ENCODE results near the gene ACBD6. TPM values are rescaled to one million over a fixed set of nuclear protein-coding genes. Genes with fewer than 3 reads are reported as not detected.

The ACBD6 gene
- polyA plus RNA-seq, 1 experiment: 49.0 TPM

GRCh38 chr1:180524915-180525714 is 22.7 kb upstream of the ACBD6 start:
- POLR2A ChIA-PET: no interaction called here
- CTCF ChIA-PET: interaction anchor here (0.8 to 1.5 kb wide), 3 partner anchors 9 to 641 kb away, joined by 3 to 7 read pairs (median 4); no protein-coding TSS in a partner anchor
- DNase-seq (ENCODE audit: low read depth): no peak
- Histone ChIP-seq H3K27me3 (ENCODE audit: control insufficient read depth, insufficient read depth, low read length) (no peaks in the 10 kb centered on the region), H3K4me3 (ENCODE audit: low read depth, low read length) (no peak overlapping the region), H3K36me3 (ENCODE audit: control insufficient read depth, insufficient read depth, low read length) (no peaks in the 10 kb centered on the region)
- TF ChIP-seq CTCF (IDR thresholded peaks at IDR 0.05; ENCODE audit: insufficient read depth, low read depth, low read length): no peak

- CTCF ChIA-PET: interaction anchor here (1.1 to 1.5 kb wide), 2 partner anchors 8 to 642 kb away, joined by 4 to 7 read pairs; no protein-coding TSS in a partner anchor
- TF ChIP-seq CTCF (IDR thresholded peaks at IDR 0.05; ENCODE audit: insufficient read depth, low read depth, low read length): no peak
- Histone ChIP-seq H3K27me3 (ENCODE audit: control insufficient read depth, insufficient read depth, low read length) (no peaks in the 10 kb centered on the region), H3K36me3 (ENCODE audit: control insufficient read depth, insufficient read depth, low read length) (no peaks in the 10 kb centered on the region), H3K4me3 (ENCODE audit: low read depth, low read length) (no peak overlapping the region)
- POLR2A ChIA-PET: interaction anchor here (0.6 kb wide), 1 partner anchor 288 kb away, joined by 3 read pairs; no protein-coding TSS in a partner anchor
- DNase-seq (ENCODE audit: low read depth): no peak
Measured at GRCh38 chr1:180524160-180524914, 22.0 kb upstream of the ACBD6 start.

GRCh38 chr1:180522213-180522515 is 19.8 kb upstream of the ACBD6 start:
- CTCF ChIA-PET: interaction anchor here (1.4 to 1.6 kb wide), 2 partner anchors 10 to 340 kb away, joined by 4 to 6 read pairs; no protein-coding TSS in a partner anchor
- POLR2A ChIA-PET: no interaction called here
- TF ChIP-seq CTCF (IDR thresholded peaks at IDR 0.05; ENCODE audit: insufficient read depth, low read depth, low read length): no peak
- H3K4me3 ChIP-seq (ENCODE audit: low read depth, low read length): no peak overlapping the region
- H3K27me3 ChIP-seq (ENCODE audit: control insufficient read depth, insufficient read depth, low read length): no peaks in the 10 kb centered on the region
- no peaks in the 10 kb centered on the region for H3K36me3 ChIP-seq (ENCODE audit: control insufficient read depth, insufficient read depth, low read length)
- no peak for DNase-seq (ENCODE audit: low read depth)

DNA sequence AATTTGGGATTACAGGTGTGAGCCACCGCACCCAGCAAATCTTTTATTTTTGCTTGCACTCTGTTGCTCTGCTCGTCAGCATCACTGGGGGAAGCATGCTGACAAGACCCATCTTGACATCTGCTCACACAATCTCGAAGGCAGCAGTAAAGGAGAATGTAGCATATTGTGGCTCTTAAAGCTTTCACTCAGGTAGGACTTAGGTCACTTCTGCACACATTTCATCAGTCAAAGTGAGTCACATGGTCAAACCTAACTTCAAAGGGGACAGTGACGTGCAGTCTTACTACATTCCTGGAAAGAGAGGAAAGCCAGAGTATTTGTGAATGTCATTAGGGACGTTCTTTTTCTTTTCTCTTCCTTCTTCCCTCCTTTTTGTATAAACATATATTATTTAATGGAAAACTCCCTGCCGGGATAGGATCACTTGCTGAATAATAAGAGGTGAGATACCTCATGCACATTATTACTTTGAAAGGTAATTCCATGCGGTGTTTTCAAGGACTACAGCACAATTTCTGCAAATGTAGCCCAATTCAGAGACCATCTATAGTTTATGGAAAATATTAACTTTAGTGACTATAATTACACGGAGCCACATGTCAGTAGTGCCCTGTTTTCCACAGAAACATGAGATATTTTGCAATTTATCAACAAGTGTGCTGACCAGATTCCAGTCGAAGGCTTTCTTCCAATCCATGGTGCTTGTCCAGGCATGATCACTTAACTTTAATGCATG is 19.3 kb upstream of the ACBD6 start:
- DNase-seq (ENCODE audit: low read depth): no peak
- no peak for TF ChIP-seq CTCF (IDR thresholded peaks at IDR 0.05; ENCODE audit: insufficient read depth, low read depth, low read length)
- Histone ChIP-seq H3K36me3 (ENCODE audit: control insufficient read depth, insufficient read depth, low read length) (no peaks in the 10 kb centered on the region), H3K4me3 (ENCODE audit: low read depth, low read length) (no peak overlapping the region), H3K27me3 (ENCODE audit: control insufficient read depth, insufficient read depth, low read length) (no peaks in the 10 kb centered on the region)
- POLR2A ChIA-PET: no interaction called here
- CTCF ChIA-PET: interaction anchor here (1.4 to 1.6 kb wide), 2 partner anchors 10 to 341 kb away, joined by 4 to 6 read pairs; no protein-coding TSS in a partner anchor

Data from BJ (cell line).